Astrocyte of the spinal cord (primary cell): Measurements from ENCODE around the gene CCM2L.
A peak's percentile ranks its signal among the peaks of the same experiment; 100 is the strongest.

Source experiments
- DNase-seq: peaks from one replicate; pipeline ENCODE4 v3.0.0; 2011; ENCODE audit warnings: low read depth, low spot score
- H3K4me3 ChIP-seq: 2 replicates; pipeline ENCODE4 v1.5.1; 2011; ENCODE audit warnings: low read depth, mild to moderate bottlenecking, low read length, moderate library complexity
- CTCF ChIP-seq: IDR thresholded peaks from 2 replicates; pipeline ENCODE4 v1.5.1; 2012; ENCODE audit warnings: low read depth, mild to moderate bottlenecking, low read length, inconsistent platforms
- in situ Hi-C: cut with HindIII; loops from 2 replicates; pipeline ENCODE4 v1.10.0; 2017; ENCODE audit warnings: low sequenced_read_pairs

The CCM2L gene

DNA sequence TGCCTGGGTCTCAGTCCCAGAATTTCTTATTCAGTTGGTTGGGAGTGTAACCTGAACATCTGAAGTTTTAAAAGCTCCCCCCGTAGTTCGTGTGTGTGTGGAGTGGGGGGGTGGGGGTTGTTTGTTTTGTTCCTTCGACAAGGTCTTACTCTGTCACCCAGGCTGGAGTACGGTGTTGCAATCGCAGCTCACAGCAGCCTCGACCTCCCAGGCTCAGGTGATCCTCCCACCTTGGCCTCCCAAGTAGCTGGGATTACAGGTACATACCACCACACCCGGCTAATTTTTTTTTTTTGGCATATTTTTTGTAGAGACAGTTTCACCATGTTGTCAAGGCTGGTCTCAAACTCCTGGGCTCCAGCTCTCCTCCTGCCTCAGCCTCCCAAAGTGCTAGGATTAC is 3.1 kb downstream of the CCM2L start:
- in situ Hi-C loops: no loop called here

GRCh38 chr20:32017711-32018251 is 7.5 kb downstream of the CCM2L start:
- in situ Hi-C loops: no loop called here
- no peak for TF ChIP-seq CTCF
- DNase-seq: no peak
- no peak overlapping the region for H3K4me3 ChIP-seq

More for the DNA sequence above, 3.1 kb downstream of the CCM2L start:
- no peak overlapping the region for H3K4me3 ChIP-seq
- TF ChIP-seq CTCF: no peak
- no peak for DNase-seq

- no peak for TF ChIP-seq CTCF
These were observed 8.3 kb downstream of the CCM2L start for GRCh38 chr20:32018269-32019155.

GRCh38 chr20:32019156-32019510 is 8.9 kb downstream of the CCM2L start:
- no peak for DNase-seq
- in situ Hi-C loops: no loop called here
- no peak for TF ChIP-seq CTCF

More at GRCh38 chr20:32018269-32019155, 8.3 kb downstream of the CCM2L start:
- in situ Hi-C loops: no loop called here
- peak overlapping the region; percentile 25 for H3K4me3 ChIP-seq
- no peak for DNase-seq

GRCh38 chr20:32019563-32020463 is 9.6 kb downstream of the CCM2L start:
- DNase-seq: no peak
- in situ Hi-C loops: no loop called here
- H3K4me3 ChIP-seq: no peak overlapping the region

More at GRCh38 chr20:32019156-32019510, 8.9 kb downstream of the CCM2L start:
- H3K4me3 ChIP-seq: no peak overlapping the region

More at GRCh38 chr20:32019563-32020463, 9.6 kb downstream of the CCM2L start:
- TF ChIP-seq CTCF: no peak
